HG02798 (cell line): ENCODE measurements around the gene TNNT3.

Experiments
- ATAC-seq: cut with Tn5 transposase; IDR thresholded peaks from one replicate; pipeline ENCODE4 v1.9.1; 2021; ENCODE audit warnings: mild to moderate bottlenecking; ENCODE audit not compliant: unreplicated experiment, poor library complexity

TNNT3 gene

DNA sequence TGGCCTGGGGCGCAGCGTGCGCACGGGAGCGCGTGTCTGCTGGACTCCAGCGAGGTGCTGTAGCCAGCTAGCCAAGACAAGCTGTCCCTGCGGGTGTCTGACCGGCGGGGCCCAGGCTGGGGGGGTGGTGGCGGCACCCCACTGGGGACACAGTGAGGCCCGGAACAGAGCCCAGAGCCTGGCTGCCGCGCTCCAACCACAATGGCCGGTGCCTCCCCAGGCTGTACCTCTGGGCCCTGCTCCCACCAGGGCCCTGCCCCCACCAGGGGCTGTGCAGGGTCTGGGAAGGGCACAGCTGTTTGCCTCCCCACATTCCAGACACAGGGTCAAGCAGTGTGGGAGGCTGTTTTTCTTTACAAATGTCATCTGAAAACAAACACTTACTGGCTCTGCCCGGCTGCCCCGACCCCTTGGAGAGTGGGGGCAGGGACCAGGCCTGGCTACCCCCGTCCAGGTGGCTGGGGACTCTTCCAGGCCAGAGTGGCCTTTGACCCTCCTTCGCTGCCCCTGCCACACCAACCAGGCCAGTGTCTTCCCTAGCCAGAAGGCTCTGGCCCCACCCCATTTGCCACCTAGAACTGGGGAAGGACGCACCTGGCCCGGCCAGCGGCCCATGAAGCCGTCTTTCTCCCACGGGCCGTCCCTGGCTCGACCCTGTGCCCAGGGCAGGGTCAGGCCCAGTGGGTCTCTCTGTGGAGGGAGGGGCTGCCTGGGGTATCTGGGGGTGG lies 63.5 kb downstream of the TNNT3 start:
- no peak for ATAC-seq

DNA sequence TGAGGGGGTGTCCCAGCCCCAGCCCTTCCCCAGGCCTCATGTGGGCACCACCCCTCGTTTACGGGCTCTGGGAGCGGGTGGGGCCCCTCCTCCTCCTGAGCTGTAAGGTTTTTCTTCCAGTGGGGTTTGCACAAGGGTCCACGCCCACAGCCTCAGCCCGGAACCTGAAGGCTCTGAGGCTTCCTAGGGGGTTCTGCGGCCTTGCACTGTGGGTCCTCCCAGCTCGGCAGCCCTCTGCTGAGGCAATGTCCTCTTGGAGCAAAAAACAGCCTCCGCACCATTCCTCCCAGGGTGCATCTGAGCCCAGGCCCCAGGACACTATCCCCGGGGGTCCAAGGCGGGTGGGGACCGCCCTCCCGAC lies 64.1 kb downstream of the TNNT3 start:
- no peak for ATAC-seq

GRCh38 chr11:1987024-1987423 lies 67.5 kb downstream of the TNNT3 start:
- no peak for ATAC-seq

GRCh38 chr11:1988174-1988573 lies 68.7 kb downstream of the TNNT3 start:
- no peak for ATAC-seq
